ENCODE results near the gene RBM45. TPM values are rescaled to one million over a fixed set of nuclear protein-coding genes. Genes with fewer than 3 reads are reported as not detected.

The RBM45 gene
- total RNA-seq (10 to 100 TPM; 11.9 to 19.6 TPM), polyA plus RNA-seq (10 to 100 TPM in 1 of 2 donors, 1 to 10 TPM in 1; 8.8 to 14.1 TPM)
- long read RNA-seq, donor 1, partial matches to known transcripts, result 0 of 2 reads
- long read RNA-seq, donor 1, other reads (novel, unspliced or antisense), result 0 of 2 reads
- long read RNA-seq, donor 2, partial matches to known transcripts, result 0 of 1 reads
- long read RNA-seq, donor 2, other reads (novel, unspliced or antisense), result 0 of 1 reads
- long read RNA-seq, donor 3, partial matches to known transcripts, result 0 of 1 reads
- long read RNA-seq, donor 3, other reads (novel, unspliced or antisense), result 0 of 1 reads
- long read RNA-seq, donor 4, result 0 reads
- long read RNA-seq, donor 5, transcript RBM45-201 (10 exons, 1,785 nt), result major isoform, 5 of 5 reads
- long read RNA-seq, donor 5, partial matches to known transcripts, result 0 of 5 reads
- long read RNA-seq, donor 5, other reads (novel, unspliced or antisense), result 0 of 5 reads

DNA sequence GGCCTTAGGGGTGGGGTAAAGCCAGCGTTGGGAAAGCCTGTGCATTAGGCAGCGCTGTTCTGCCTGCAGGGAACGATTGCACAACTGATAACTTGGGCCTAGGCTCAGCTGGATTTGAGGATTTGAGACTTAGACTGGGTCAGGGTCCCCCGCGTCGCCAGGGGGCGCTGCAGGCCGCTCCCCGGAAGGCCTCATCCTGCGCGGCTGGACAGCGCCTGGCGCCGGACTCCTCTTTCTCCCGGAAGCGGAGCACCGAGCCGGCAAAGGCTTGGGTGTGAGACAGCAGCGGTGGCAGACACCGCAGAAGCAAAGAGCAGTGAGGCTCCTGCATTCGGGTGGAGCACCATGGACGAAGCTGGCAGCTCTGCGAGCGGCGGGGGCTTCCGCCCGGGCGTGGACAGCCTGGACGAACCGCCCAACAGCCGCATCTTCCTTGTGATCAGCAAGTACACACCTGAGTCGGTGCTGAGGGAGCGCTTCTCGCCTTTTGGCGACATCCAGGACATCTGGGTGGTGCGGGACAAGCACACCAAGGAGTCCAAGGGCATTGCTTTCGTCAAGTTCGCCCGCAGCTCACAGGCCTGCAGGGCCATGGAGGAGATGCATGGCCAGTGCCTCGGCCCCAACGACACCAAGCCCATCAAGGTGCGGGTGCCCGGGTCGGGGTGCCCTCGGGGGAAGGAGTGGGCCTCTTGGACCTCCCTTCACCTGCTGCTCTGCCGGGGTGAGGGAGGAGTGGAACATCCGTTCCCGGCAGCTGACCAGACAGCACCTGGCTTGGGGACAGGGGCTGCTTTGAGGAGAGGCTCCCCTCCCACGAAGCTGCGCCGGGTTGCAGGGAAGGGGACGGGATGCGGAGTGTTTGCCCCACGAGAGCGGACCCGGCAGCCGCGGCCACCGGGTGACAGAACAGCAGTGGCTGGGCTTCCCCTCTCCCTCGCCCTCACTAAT, at the start of gene RBM45:
Gene RBM45 (plus strand): TSS at position 236 of the 951 bp plus-strand sequence. CDS start 110 bp downstream, at position 346.
- Histone ChIP-seq H3K27ac (ENCODE audit: low read depth in 1 of 2, low read length in 1 of 2) (peak within 1 kb of the TSS; percentile 74 to 87), H3K36me3 (ENCODE audit: control insufficient read depth in 4 of 4, insufficient read depth in 4 of 4, low read length in 4 of 4) (peaks cover 0 to 3% (median 0%) of the 10 kb centered on the region in 4 donors), H3K9me3 (ENCODE audit: control insufficient read depth in 4 of 4, insufficient read depth in 3 of 4, low read length in 3 of 4) (no peaks in the 10 kb centered on the region), H3K4me1 (ENCODE audit: control insufficient read depth in 5 of 5, insufficient read depth in 5 of 5, low read length in 5 of 5) (peaks cover 2 to 12% (median 5%) of the 10 kb centered on the region in 5 donors), H3K27me3 (ENCODE audit: control insufficient read depth in 3 of 3, insufficient read depth in 3 of 3, low read length in 2 of 3) (no peaks in the 10 kb centered on the region), H3K4me3 (peak within 1 kb of the TSS; percentile 99), H3K9ac (ENCODE audit: insufficient read depth in 1 of 2, low read length in 2 of 2) (peak within 1 kb of the TSS; percentile 56 to 88)
- ATAC-seq (ENCODE audit: insufficient read depth, low FRiP score), result peak; percentile 99
- WGBS, 2 donors, result 1% methylated on average over 52 to 60 of the region's 60 CpGs
- DNase-seq, result peak; percentile 87 to 94 (median 90)
- TF ChIP-seq CTCF (IDR thresholded peaks at IDR 0.05; ENCODE audit: control extremely low read depth, extremely low read depth), result peak; percentile 91

- H3K9me3 ChIP-seq (ENCODE audit: control insufficient read depth in 4 of 4, insufficient read depth in 3 of 4, low read length in 3 of 4), result no peaks in the 10 kb centered on the region
- peaks cover 0 to 7% (median 4%) of the 10 kb centered on the region in 3 donors for H3K27me3 ChIP-seq (ENCODE audit: control insufficient read depth in 3 of 3, insufficient read depth in 3 of 3, low read length in 2 of 3)
- no peaks in the 10 kb centered on the region for H3K4me1 ChIP-seq (ENCODE audit: control insufficient read depth in 5 of 5, insufficient read depth in 5 of 5, low read length in 5 of 5)
- no peak overlapping the region for H3K27ac ChIP-seq (ENCODE audit: low read depth in 1 of 2, low read length in 1 of 2)
- no peak overlapping the region for H3K9ac ChIP-seq (ENCODE audit: insufficient read depth in 1 of 2, low read length in 2 of 2)
- DNase-seq (no peak), ATAC-seq (ENCODE audit: insufficient read depth, low FRiP score) (no peak)
- H3K36me3 ChIP-seq (ENCODE audit: control insufficient read depth in 4 of 4, insufficient read depth in 4 of 4, low read length in 4 of 4), result no peaks in the 10 kb centered on the region
- TF ChIP-seq CTCF (IDR thresholded peaks at IDR 0.05; ENCODE audit: control extremely low read depth, extremely low read depth), result no peak
- no peak overlapping the region for H3K4me3 ChIP-seq
- WGBS, 2 donors, result 88 to 98% methylated on average over 3 of the region's 3 CpGs
Observed at GRCh38 chr2:178066324-178066723, 45.9 kb upstream of the RBM45 start.

GRCh38 chr2:178066890-178067669, 45.2 kb upstream of the RBM45 start:
- no peak overlapping the region for H3K27ac ChIP-seq (ENCODE audit: low read depth in 1 of 2, low read length in 1 of 2)
- no peak overlapping the region for H3K9ac ChIP-seq (ENCODE audit: insufficient read depth in 1 of 2, low read length in 2 of 2)
- ATAC-seq (ENCODE audit: insufficient read depth, low FRiP score) (no peak), DNase-seq (no peak)
- H3K9me3 ChIP-seq (ENCODE audit: control insufficient read depth in 4 of 4, insufficient read depth in 3 of 4, low read length in 3 of 4), result no peaks in the 10 kb centered on the region
- peaks cover 0 to 9% (median 4%) of the 10 kb centered on the region in 3 donors for H3K27me3 ChIP-seq (ENCODE audit: control insufficient read depth in 3 of 3, insufficient read depth in 3 of 3, low read length in 2 of 3)
- H3K4me3 ChIP-seq, result no peak overlapping the region
- no peaks in the 10 kb centered on the region for H3K4me1 ChIP-seq (ENCODE audit: control insufficient read depth in 5 of 5, insufficient read depth in 5 of 5, low read length in 5 of 5)
- 91% methylated on average over 1 of the region's 1 CpG for WGBS, 2 donors
- TF ChIP-seq CTCF (IDR thresholded peaks at IDR 0.05; ENCODE audit: control extremely low read depth, extremely low read depth), result no peak
- no peaks in the 10 kb centered on the region for H3K36me3 ChIP-seq (ENCODE audit: control insufficient read depth in 4 of 4, insufficient read depth in 4 of 4, low read length in 4 of 4)

Data from lung (tissue), 16 donors.